HepG2 (cell line): Measurements from ENCODE around the gene RTRAF. TPM values are rescaled to one million over a fixed set of nuclear protein-coding genes. Genes with fewer than 3 reads are reported as not detected.

Source experiments
- ATAC-seq: fragments of 200-7000 bp; cut with Tn5 transposase; 3 replicates; pipeline ENCODE4 v1.9.1; 2020; ENCODE audit warnings: mild to moderate bottlenecking, moderate library complexity
- BruUV-seq: library from RNA; stranded (reverse); fragments of 400-500 nt; replicated peaks from 2 replicates; lab custom pipeline; 2021; lab: Mats Ljungman, UMichigan
- CTCF ChIA-PET: fragments of 300-600 bp; formaldehyde crosslinking; extraction: SDS; loops from one replicate; lab custom pipeline; 2021; ENCODE audit warnings: low total read pairs, inconsistent platforms, low intra/inter-chr PET ratio; lab: Yijun Ruan, JAX
- POLR2A ChIA-PET: fragments of 350-600 bp; sonication (Branson Sonifier 250); formaldehyde crosslinking; loops from one replicate; lab custom pipeline; 2020; ENCODE audit warnings: antibody characterized with exemption, inconsistent platforms; lab: Yijun Ruan, JAX
- DNase-seq: peaks from one replicate; pipeline ENCODE4 v3.0.0-alpha.2; 2015; ENCODE audit warnings: low spot score
- FAIRE-seq: peaks from 3 replicates; lab custom pipeline; 2011; peaks lifted over from hg19 to GRCh38; lab: Jason Lieb, UNC
- H2AFZ ChIP-seq: one replicate; pipeline ENCODE4 v1.6.1; 2011; ENCODE audit warnings: low read length, inconsistent platforms
- H3K27ac ChIP-seq: fragments of 300-600 bp; 3 replicates; pipeline ENCODE4 v1.8.0; 2011; ENCODE audit warnings: mixed run types, mild to moderate bottlenecking, mixed read lengths, low read length, inconsistent platforms; ENCODE audit not compliant: insufficient read depth; ENCODE audit errors: extremely low read length
- H3K27me3 ChIP-seq, 2 experiments: fragments of 200-600 bp in 1 of 2; 2 replicates in 1 of 2; 3 replicates in 1 of 2; pipeline versions ENCODE4 v1.6.0 to v1.8.0; 2011; ENCODE audit warnings: low read length in 2 of 2, mild to moderate bottlenecking in 2 of 2, moderate library complexity in 2 of 2, inconsistent platforms in 1 of 2; ENCODE audit not compliant: insufficient read depth in 2 of 2, control insufficient read depth in 1 of 2
- H3K36me3 ChIP-seq, 2 experiments: fragments of 200-600 bp in 1 of 2; replicated peaks in 1 of 2; 2 replicates in 1 of 2; 3 replicates in 1 of 2; pipeline versions ENCODE4 v1.5.1 to v1.8.0; 2011; ENCODE audit warnings: low read length in 2 of 2, inconsistent platforms in 1 of 2; ENCODE audit not compliant: insufficient read depth in 2 of 2, control insufficient read depth in 1 of 2
- H3K4me1 ChIP-seq: 2 replicates; pipeline ENCODE4 v1.5.1; 2012; ENCODE audit warnings: low read length, inconsistent platforms; ENCODE audit not compliant: insufficient read depth
- H3K4me2 ChIP-seq: 2 replicates; pipeline ENCODE4 v1.6.0; 2011; ENCODE audit warnings: low read depth, low read length, inconsistent platforms
- H3K4me3 ChIP-seq, 3 experiments: fragments of 200-600 bp in 1 of 3; sonication (generic), shearing (Covaris generic) in 1 of 3; replicated peaks in 1 of 3; 2 replicates each; pipeline ENCODE4 v1.5.1; 2011 to 2016; ENCODE audit warnings: low read length in 3 of 3, inconsistent platforms in 2 of 3, low read depth in 2 of 3, mild to moderate bottlenecking in 2 of 3, control low read depth in 1 of 3, mixed read lengths in 1 of 3; ENCODE audit not compliant: insufficient read depth in 1 of 3
- H3K79me2 ChIP-seq: one replicate; pipeline ENCODE4 v1.6.1; 2011; ENCODE audit warnings: low read length, inconsistent platforms; ENCODE audit not compliant: insufficient read depth
- H3K9ac ChIP-seq: 2 replicates; pipeline ENCODE4 v1.6.0; 2011; ENCODE audit warnings: mild to moderate bottlenecking, low read depth, low read length, inconsistent platforms; ENCODE audit not compliant: insufficient read depth
- H3K9me3 ChIP-seq: 2 replicates; pipeline ENCODE4 v1.5.1; 2012; ENCODE audit warnings: mild to moderate bottlenecking, low read length
- H4K20me1 ChIP-seq: 2 replicates; pipeline ENCODE4 v1.6.0; 2011; ENCODE audit warnings: inconsistent platforms, mild to moderate bottlenecking, low read length, moderate library complexity; ENCODE audit not compliant: insufficient read depth
- AKAP8 ChIP-seq: sonication (generic); formaldehyde crosslinking; IDR thresholded peaks from 2 replicates; pipeline ENCODE4 v1.5.1; 2020; ENCODE audit warnings: mild to moderate bottlenecking, missing genetic modification reagents
- DMAP1 ChIP-seq: IDR thresholded peaks from 2 replicates; pipeline ENCODE4 v1.6.1; 2016
- HNF4G ChIP-seq, 2 experiments: sonication (generic) in 1 of 2; formaldehyde crosslinking in 1 of 2; IDR thresholded peaks; 2 replicates each; pipeline versions ENCODE4 v1.4.0 to v1.6.1; 2011 to 2020; ENCODE audit warnings: borderline replicate concordance in 2 of 2, low read depth in 2 of 2, mild to moderate bottlenecking in 2 of 2, low read length in 1 of 2, missing genetic modification reagents in 1 of 2, moderate library complexity in 1 of 2
- IKZF1 ChIP-seq: fragments of 450-650 bp; IDR thresholded peaks from 2 replicates; pipeline ENCODE4 v1.7.1; 2016
- JDP2 ChIP-seq: sonication (generic); formaldehyde crosslinking; IDR thresholded peaks from 2 replicates; pipeline ENCODE4 v1.8.1; 2022; ENCODE audit warnings: missing genetic modification reagents, borderline replicate concordance
- JUNB ChIP-seq: sonication (generic); formaldehyde crosslinking; IDR thresholded peaks from 2 replicates; pipeline ENCODE4 v1.8.0; 2022; ENCODE audit warnings: missing genetic modification reagents, mild to moderate bottlenecking, borderline replicate concordance
- KAT8 ChIP-seq: IDR thresholded peaks from 2 replicates; pipeline ENCODE4 v1.6.1; 2016; ENCODE audit warnings: missing genetic modification reagents, missing compliant biosample characterization
- MED1 ChIP-seq: sonication (generic); formaldehyde crosslinking; IDR thresholded peaks from 2 replicates; pipeline ENCODE4 v1.4.0; 2020; ENCODE audit warnings: missing genetic modification reagents
- MEIS2 ChIP-seq: sonication (generic); formaldehyde crosslinking; IDR thresholded peaks from 2 replicates; pipeline ENCODE4 v1.9.0; 2021; ENCODE audit warnings: mild to moderate bottlenecking, missing genetic modification reagents
- RFX5 ChIP-seq: IDR thresholded peaks from 2 replicates; pipeline ENCODE4 v1.6.1; 2011; ENCODE audit warnings: low read depth, low read length, improper control_type of control experiment
- TOPORS ChIP-seq: sonication (generic); formaldehyde crosslinking; IDR thresholded peaks from 2 replicates; pipeline ENCODE4 v1.8.0; 2023; ENCODE audit warnings: mild to moderate bottlenecking, missing genetic modification reagents
- XBP1 ChIP-seq: sonication (generic); formaldehyde crosslinking; IDR thresholded peaks from 2 replicates; pipeline ENCODE4 v1.5.0; 2020; ENCODE audit warnings: missing genetic modification reagents
- ZMYM3 ChIP-seq: sonication (generic); formaldehyde crosslinking; IDR thresholded peaks from 2 replicates; pipeline ENCODE4 v1.5.1; 2020; ENCODE audit warnings: mild to moderate bottlenecking, missing genetic modification reagents
- ZNF768 ChIP-seq: sonication (generic); formaldehyde crosslinking; IDR thresholded peaks from 2 replicates; pipeline ENCODE4 v1.4.0; 2020; ENCODE audit warnings: missing genetic modification reagents
- WGBS: methylation state at CpG from one replicate; pipeline ENCODE4 v1.1.6; 2017; ENCODE audit warnings: low lambda C conversion rate; 5-methylcytosine and 5-hydroxymethylcytosine counted together
- in situ Hi-C: cut with HindIII; loops from 2 replicates; pipeline ENCODE4 v1.10.0; 2017; ENCODE audit warnings: low pct_unique_long_range_greater_than_20kb; ENCODE audit not compliant: extremely low pct_ligation_motif_present
- intact Hi-C: fragments of 100-400 bp; cut with micrococcal nuclease; formaldehyde crosslinking; loops from one replicate; pipeline ENCODE4 v1.10.0; 2022; ENCODE audit not compliant: unreplicated experiment
- polyA plus RNA-seq, 8 experiments: library from polyadenylated mRNA; depleted of rRNA in 3 of 8; stranded (reverse) in 7 of 8; unstranded in 1 of 8; fragments of >200 nt; fragmentation: Illumina TruSeq in 4 of 8; extraction: Trizol in 4 of 8; gene quantifications; 2 replicates each; pipeline versions ENCODE4 v1.2.1 to v1.2.3, GENCODE V29; 2011 to 2016; ENCODE audit warnings: low read depth in 4 of 8, missing spikeins in 1 of 8, mixed read lengths in 1 of 8; ENCODE audit not compliant: insufficient read depth in 1 of 8
- total RNA-seq, 5 experiments: library from RNA; depleted of rRNA; stranded (reverse); fragments of >200 nt; fragmentation: Illumina TruSeq; extraction: Trizol; gene quantifications; 2 replicates each; pipeline ENCODE4 v1.2.3, GENCODE V29; 2016; ENCODE audit warnings: low read depth in 1 of 5
- TF ChIP-seq, protein P1 (sequence below): sonication (generic); formaldehyde crosslinking; conservative IDR thresholded peaks from 2 replicates; pipeline ENCODE4 v1.8.0; 2022; ENCODE audit warnings: low read depth, missing genetic modification reagents
- TF ChIP-seq, protein P2 (sequence below): sonication (generic); formaldehyde crosslinking; conservative IDR thresholded peaks from 2 replicates; pipeline ENCODE4 v1.8.1; 2023; ENCODE audit warnings: missing genetic modification reagents

Gene RTRAF
- total and polyA plus RNA-seq, 2 of the 13 experiments (the other 11 are each of a cell fraction or from before 2014, with no cell fraction given) = 137 to 258 TPM

DNA sequence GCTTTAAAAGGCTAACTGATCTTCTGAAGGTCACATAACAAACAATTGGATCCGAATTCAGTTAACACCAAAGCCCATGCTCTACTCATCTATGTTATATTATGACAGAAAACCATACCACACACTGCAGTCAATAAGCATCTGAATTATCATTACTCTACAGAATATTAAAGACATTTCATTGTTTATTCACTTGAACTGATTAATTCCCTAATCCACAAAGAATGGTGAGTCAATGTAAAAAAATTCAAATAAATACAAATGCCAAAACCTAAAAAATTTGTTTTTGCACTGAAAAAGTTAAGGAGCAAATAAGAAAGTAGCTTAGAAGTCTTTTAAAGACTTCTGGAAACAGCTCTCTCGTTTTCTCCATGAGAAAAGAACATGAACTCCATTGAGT, 65.8 kb downstream of the RTRAF start (continued):
- TF ChIP-seq, protein P1, sequence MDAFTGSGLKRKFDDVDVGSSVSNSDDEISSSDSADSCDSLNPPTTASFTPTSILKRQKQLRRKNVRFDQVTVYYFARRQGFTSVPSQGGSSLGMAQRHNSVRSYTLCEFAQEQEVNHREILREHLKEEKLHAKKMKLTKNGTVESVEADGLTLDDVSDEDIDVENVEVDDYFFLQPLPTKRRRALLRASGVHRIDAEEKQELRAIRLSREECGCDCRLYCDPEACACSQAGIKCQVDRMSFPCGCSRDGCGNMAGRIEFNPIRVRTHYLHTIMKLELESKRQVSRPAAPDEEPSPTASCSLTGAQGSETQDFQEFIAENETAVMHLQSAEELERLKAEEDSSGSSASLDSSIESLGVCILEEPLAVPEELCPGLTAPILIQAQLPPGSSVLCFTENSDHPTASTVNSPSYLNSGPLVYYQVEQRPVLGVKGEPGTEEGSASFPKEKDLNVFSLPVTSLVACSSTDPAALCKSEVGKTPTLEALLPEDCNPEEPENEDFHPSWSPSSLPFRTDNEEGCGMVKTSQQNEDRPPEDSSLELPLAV (CRISPR knock-in tag) = no peak

DNA sequence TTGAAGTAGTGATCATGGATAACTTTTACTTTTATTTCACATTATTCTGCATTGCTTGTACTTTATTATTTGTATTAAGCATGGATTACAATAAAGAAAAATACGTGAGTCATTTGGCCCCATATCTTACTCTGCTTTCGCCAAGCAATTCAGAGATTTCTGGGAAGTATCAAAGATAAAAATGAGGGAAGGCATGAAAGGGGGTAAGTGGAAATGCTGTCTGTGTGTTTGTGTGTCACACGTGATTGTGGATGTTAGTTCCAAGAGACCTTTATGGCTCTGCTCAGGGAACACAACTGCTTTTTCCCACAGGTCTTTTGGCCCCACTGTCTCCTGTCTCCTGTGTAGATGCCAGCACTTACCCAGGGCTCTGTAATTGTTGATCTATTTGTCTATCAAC, 69.0 kb downstream of the RTRAF start:
- ChIA-PET POLR2A (no interaction called here), CTCF (no interaction called here)
- Histone ChIP-seq H3K27me3 (peaks cover 0 to 2% of the 10 kb centered on the region in 2 experiments; a peak in 3 of 5 replicates), H4K20me1 (no peaks in the 10 kb centered on the region), H3K9ac (no peak overlapping the region), H3K27ac (no peak overlapping the region), H3K36me3 (no peaks in the 10 kb centered on the region), H3K9me3 (no peaks in the 10 kb centered on the region), H2AFZ (no peak overlapping the region), H3K4me2 (no peak overlapping the region), H3K79me2 (no peaks in the 10 kb centered on the region), H3K4me3 (no peak overlapping the region), H3K4me1 (no peaks in the 10 kb centered on the region)
- DNase-seq (no peak), FAIRE-seq (no peak), ATAC-seq (no peak)
- BruUV-seq = no TSS peak
- intact Hi-C loops (no loop called here), in situ Hi-C loops (no loop called here)
- 42% methylated on average over 3 of the region's 3 CpGs for WGBS
- TF ChIP-seq MED1 (CRISPR knock-in tag) (no peak), ZNF768 (CRISPR knock-in tag) (no peak), AKAP8 (CRISPR knock-in tag) (no peak), IKZF1 (no peak), DMAP1 (CRISPR knock-in tag) (no peak)

DNA sequence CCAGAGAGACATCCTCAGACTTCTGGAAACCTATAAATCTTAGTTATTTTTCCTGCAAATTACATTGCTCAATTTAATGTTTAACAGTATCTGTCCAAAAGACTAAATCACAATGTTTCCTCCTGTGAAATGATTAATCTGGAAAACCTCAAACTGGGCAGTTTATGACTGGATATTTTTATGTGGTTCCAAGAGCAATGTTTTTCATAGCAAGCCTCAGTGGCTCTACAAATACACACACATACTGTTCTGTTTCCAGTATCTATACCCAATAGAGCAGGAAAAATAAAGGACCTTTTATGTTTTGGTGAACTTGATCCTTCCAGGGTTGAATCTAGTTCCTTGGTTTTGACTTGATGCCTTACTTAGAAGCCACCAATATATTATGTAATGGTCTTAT, 70.3 kb downstream of the RTRAF start:
- H3K36me3 ChIP-seq = no peaks in the 10 kb centered on the region
- POLR2A ChIA-PET = no interaction called here
- no peak overlapping the region for H3K9ac ChIP-seq
- no peaks in the 10 kb centered on the region for H3K4me1 ChIP-seq
- peaks cover 0 to 2% of the 10 kb centered on the region in 2 experiments; a peak in 1 of 5 replicates for H3K27me3 ChIP-seq
- no peaks in the 10 kb centered on the region for H4K20me1 ChIP-seq
- H3K9me3 ChIP-seq = no peaks in the 10 kb centered on the region
- in situ Hi-C loops = no loop called here
- no TSS peak for BruUV-seq
- ATAC-seq (no peak), DNase-seq (no peak), FAIRE-seq (no peak)
- no peaks in the 10 kb centered on the region for H3K79me2 ChIP-seq
- intact Hi-C loops = no loop called here
- no peak overlapping the region for H2AFZ ChIP-seq
- CTCF ChIA-PET = no interaction called here
- TF ChIP-seq HNF4G (IDR thresholded peaks at IDR 0.05; ENCODE audit: borderline replicate concordance, low read depth, low read length) (no peak), HNF4G (CRISPR knock-in tag; IDR thresholded peaks at IDR 0.05; ENCODE audit: borderline replicate concordance, low read depth) (no peak), RFX5 (no peak), XBP1 (CRISPR knock-in tag) (no peak), MEIS2 (no peak), JDP2 (no peak), TOPORS (CRISPR knock-in tag) (no peak), ZMYM3 (CRISPR knock-in tag) (no peak), KAT8 (CRISPR knock-in tag) (no peak), JUNB (CRISPR knock-in tag) (no peak)
- TF ChIP-seq, protein P2, sequence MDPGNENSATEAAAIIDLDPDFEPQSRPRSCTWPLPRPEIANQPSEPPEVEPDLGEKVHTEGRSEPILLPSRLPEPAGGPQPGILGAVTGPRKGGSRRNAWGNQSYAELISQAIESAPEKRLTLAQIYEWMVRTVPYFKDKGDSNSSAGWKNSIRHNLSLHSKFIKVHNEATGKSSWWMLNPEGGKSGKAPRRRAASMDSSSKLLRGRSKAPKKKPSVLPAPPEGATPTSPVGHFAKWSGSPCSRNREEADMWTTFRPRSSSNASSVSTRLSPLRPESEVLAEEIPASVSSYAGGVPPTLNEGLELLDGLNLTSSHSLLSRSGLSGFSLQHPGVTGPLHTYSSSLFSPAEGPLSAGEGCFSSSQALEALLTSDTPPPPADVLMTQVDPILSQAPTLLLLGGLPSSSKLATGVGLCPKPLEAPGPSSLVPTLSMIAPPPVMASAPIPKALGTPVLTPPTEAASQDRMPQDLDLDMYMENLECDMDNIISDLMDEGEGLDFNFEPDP (CRISPR knock-in tag) = no peak
- H3K4me3 ChIP-seq = no peak overlapping the region
- no peak overlapping the region for H3K27ac ChIP-seq
- H3K4me2 ChIP-seq = no peak overlapping the region
